MM.1S (cell line): ENCODE measurements around the gene AGBL4.

Source experiments
- DNase-seq: peaks from one replicate; pipeline ENCODE4 v3.0.0-alpha.2; 2015
- H2AFZ ChIP-seq: fragments of 300-600 bp; sonication (generic); 2 replicates; pipeline ENCODE4 v1.6.0; 2016; ENCODE audit warnings: antibody characterized with exemption, low read length
- H3F3A ChIP-seq: fragments of 300-600 bp; sonication (generic); 2 replicates; pipeline ENCODE4 v1.6.1; 2016; ENCODE audit warnings: mild to moderate bottlenecking, antibody characterized with exemption, low read length, moderate library complexity, mixed read lengths; ENCODE audit not compliant: insufficient read depth
- H3K27ac ChIP-seq: fragments of 300-600 bp; sonication (generic); 2 replicates; pipeline ENCODE4 v1.5.1; 2016; ENCODE audit warnings: mild to moderate bottlenecking, low read length
- H3K27me3 ChIP-seq: fragments of 300-600 bp; sonication (generic); replicated peaks from 2 replicates; pipeline ENCODE4 v1.6.0; 2016; ENCODE audit warnings: low read length; ENCODE audit not compliant: insufficient read depth
- H3K36me3 ChIP-seq: fragments of 300-600 bp; sonication (generic); replicated peaks from 2 replicates; pipeline ENCODE4 v1.6.1; 2016; ENCODE audit warnings: mild to moderate bottlenecking, low read length, mixed read lengths; ENCODE audit not compliant: insufficient read depth
- H3K4me1 ChIP-seq: fragments of 300-600 bp; sonication (generic); 2 replicates; pipeline ENCODE4 v1.6.1; 2016; ENCODE audit warnings: low read length, mixed read lengths
- H3K4me2 ChIP-seq: fragments of 300-600 bp; sonication (generic); 2 replicates; pipeline ENCODE4 v1.6.0; 2016; ENCODE audit warnings: low read depth, low read length
- H3K4me3 ChIP-seq: fragments of 300-600 bp; sonication (generic); 2 replicates; pipeline ENCODE4 v1.5.1; 2016; ENCODE audit warnings: low read length, mixed read lengths
- H3K79me2 ChIP-seq: fragments of 300-600 bp; sonication (generic); 2 replicates; pipeline ENCODE4 v1.6.1; 2016; ENCODE audit warnings: mixed run types, low read length, mixed read lengths
- H3K9ac ChIP-seq: fragments of 300-600 bp; sonication (generic); 2 replicates; pipeline ENCODE4 v1.6.1; 2016; ENCODE audit warnings: low read length, mixed read lengths
- H3K9me2 ChIP-seq: fragments of 300-600 bp; sonication (generic); replicated peaks from 2 replicates; pipeline ENCODE4 v1.6.1; 2016; ENCODE audit warnings: mild to moderate bottlenecking, low read length, mixed read lengths; ENCODE audit not compliant: insufficient read depth
- H3K9me3 ChIP-seq: fragments of 300-600 bp; sonication (generic); replicated peaks from 2 replicates; pipeline ENCODE4 v1.6.1; 2016; ENCODE audit warnings: mild to moderate bottlenecking, low read length, mixed read lengths; ENCODE audit not compliant: insufficient read depth
- H4K20me1 ChIP-seq: fragments of 300-600 bp; sonication (generic); 2 replicates; pipeline ENCODE4 v1.6.1; 2016; ENCODE audit warnings: mild to moderate bottlenecking, low read length, moderate library complexity, mixed read lengths; ENCODE audit not compliant: insufficient read depth
- EZH2 ChIP-seq: fragments of 300-600 bp; sonication (generic); optimal IDR thresholded peaks from 2 replicates; pipeline ENCODE3; 2017; ENCODE audit warnings: low read depth, mild to moderate bottlenecking, antibody characterized with exemption, low read length, mixed read lengths
- EZH2phosphoT487 ChIP-seq: fragments of 300-600 bp; sonication (generic); IDR thresholded peaks from 2 replicates; pipeline ENCODE4 v1.6.1; 2018; ENCODE audit warnings: antibody characterized with exemption, low read length
- TF ChIP-seq, protein P1 (sequence below): fragments of 300-600 bp; sonication (generic); IDR thresholded peaks from 2 replicates; pipeline ENCODE4 v1.5.1; 2016; ENCODE audit warnings: antibody characterized with exemption, low read length, mixed read lengths

AGBL4 gene

DNA sequence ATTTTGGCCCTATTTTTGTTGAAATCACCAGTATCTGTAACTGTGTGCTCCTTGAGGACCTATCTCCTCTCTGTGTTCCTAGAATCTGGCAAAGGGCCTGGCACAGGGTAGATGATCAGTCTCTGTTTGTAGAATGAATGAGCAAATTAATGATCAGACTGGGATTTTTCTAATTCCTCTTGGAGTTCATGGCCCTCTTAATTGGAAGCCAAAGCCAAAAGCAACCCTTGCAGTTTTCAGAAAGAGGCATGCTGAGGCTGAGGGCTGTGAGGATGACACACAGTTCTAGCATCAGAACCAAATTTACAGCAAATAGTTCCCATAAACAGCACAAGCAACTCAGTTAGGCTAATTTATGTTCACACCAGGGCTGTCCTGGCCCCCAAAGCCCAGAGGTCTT is 1136.0 kb downstream of the AGBL4 start:
- Histone ChIP-seq H4K20me1 (no peaks in the 10 kb centered on the region), H3K79me2 (no peaks in the 10 kb centered on the region), H3K36me3 (no peaks in the 10 kb centered on the region), H3K9me2 (no peaks in the 10 kb centered on the region), H3K4me3 (no peak overlapping the region), H3K9ac (no peak overlapping the region), H3K27ac (no peak overlapping the region), H3F3A (no peaks in the 10 kb centered on the region), H3K4me1 (no peaks in the 10 kb centered on the region), H3K4me2 (no peak overlapping the region), H3K9me3 (no peaks in the 10 kb centered on the region), H3K27me3 (no peaks in the 10 kb centered on the region), H2AFZ (no peak overlapping the region)
- TF ChIP-seq, protein P1, sequence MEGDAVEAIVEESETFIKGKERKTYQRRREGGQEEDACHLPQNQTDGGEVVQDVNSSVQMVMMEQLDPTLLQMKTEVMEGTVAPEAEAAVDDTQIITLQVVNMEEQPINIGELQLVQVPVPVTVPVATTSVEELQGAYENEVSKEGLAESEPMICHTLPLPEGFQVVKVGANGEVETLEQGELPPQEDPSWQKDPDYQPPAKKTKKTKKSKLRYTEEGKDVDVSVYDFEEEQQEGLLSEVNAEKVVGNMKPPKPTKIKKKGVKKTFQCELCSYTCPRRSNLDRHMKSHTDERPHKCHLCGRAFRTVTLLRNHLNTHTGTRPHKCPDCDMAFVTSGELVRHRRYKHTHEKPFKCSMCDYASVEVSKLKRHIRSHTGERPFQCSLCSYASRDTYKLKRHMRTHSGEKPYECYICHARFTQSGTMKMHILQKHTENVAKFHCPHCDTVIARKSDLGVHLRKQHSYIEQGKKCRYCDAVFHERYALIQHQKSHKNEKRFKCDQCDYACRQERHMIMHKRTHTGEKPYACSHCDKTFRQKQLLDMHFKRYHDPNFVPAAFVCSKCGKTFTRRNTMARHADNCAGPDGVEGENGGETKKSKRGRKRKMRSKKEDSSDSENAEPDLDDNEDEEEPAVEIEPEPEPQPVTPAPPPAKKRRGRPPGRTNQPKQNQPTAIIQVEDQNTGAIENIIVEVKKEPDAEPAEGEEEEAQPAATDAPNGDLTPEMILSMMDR = no peak
- TF ChIP-seq EZH2phosphoT487 = no peak
- TF ChIP-seq EZH2 = no peak
- no peak for DNase-seq

DNA sequence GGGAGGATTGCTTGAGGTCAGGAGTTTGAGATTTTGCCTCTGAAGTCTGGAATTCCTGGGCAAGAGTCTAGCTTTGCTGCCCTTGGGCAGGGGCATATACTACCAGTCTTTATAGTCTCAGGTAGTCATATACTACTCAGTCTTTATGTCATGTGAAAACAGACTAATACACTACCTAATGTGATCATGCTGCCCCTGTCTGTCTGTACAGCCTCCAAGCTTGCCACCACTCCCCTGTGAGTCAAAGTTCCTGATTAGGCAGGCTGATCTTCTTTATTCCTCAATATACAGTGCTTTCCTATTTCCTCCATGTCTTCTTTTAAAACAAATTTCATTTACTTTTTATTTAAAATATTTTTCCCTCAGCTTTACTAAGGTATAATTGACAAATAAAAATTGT is 1141.7 kb downstream of the AGBL4 start:
- no peak for DNase-seq
- no peak for TF ChIP-seq EZH2
- no peak for TF ChIP-seq EZH2phosphoT487
- TF ChIP-seq, protein P1 = no peak
- no peak overlapping the region for H3K27ac ChIP-seq
- no peak overlapping the region for H3K4me3 ChIP-seq
- H3K4me1 ChIP-seq = no peaks in the 10 kb centered on the region
- H4K20me1 ChIP-seq = no peaks in the 10 kb centered on the region
- H3K9ac ChIP-seq = no peak overlapping the region
- no peaks in the 10 kb centered on the region for H3K36me3 ChIP-seq
- no peak overlapping the region for H3K4me2 ChIP-seq
- no peaks in the 10 kb centered on the region for H3K9me3 ChIP-seq
- H2AFZ ChIP-seq = no peak overlapping the region
- no peaks in the 10 kb centered on the region for H3K79me2 ChIP-seq
- H3K9me2 ChIP-seq = no peaks in the 10 kb centered on the region
- H3K27me3 ChIP-seq = no peaks in the 10 kb centered on the region
- H3F3A ChIP-seq = no peaks in the 10 kb centered on the region

DNA sequence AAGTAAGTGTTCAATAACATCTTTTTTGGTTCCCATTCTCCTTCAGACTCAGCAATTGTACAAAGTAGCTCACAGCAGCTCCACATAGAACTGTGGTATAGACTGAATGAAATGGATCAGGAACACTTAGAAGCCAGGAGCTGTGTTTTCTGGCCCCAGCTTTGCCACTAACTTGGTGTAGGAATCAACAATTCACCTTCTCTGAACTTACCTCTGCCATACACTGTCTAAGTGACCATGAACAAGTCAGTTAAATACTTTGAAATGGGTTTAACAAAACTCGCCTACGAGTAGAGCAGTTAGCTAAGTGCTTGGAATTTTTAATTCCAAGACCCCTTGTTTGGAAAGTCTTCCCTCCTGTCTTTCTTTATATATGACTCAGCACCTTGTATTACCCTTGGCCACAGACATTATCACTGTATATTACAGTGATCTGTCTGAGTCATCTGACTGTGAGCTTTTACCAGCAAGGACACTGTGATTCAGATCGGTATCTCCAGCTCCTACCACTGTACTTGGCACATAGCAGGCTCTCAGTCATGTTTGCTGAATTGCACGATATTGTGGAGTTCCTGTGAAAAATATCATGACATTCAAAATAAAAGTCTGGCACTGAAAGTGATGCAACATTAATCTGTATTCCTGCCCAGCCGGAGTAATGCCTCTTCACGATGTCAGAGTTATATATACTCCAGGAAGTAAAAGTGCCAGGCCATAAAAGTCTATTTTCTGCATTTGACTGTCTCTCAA is 1145.4 kb downstream of the AGBL4 start:
- no peaks in the 10 kb centered on the region for H3K27me3 ChIP-seq
- no peaks in the 10 kb centered on the region for H3K4me1 ChIP-seq
- H3K9me2 ChIP-seq = no peaks in the 10 kb centered on the region
- no peak overlapping the region for H3K27ac ChIP-seq
- no peak overlapping the region for H3K4me3 ChIP-seq
- no peaks in the 10 kb centered on the region for H4K20me1 ChIP-seq
- DNase-seq = no peak
- no peak overlapping the region for H3K4me2 ChIP-seq
- H3K9ac ChIP-seq = no peak overlapping the region
- H3K79me2 ChIP-seq = no peaks in the 10 kb centered on the region
- TF ChIP-seq, protein P1 = no peak
- TF ChIP-seq EZH2phosphoT487 (no peak), EZH2 (no peak)
- H2AFZ ChIP-seq = no peak overlapping the region
- no peaks in the 10 kb centered on the region for H3K36me3 ChIP-seq
- H3K9me3 ChIP-seq = no peaks in the 10 kb centered on the region
- H3F3A ChIP-seq = no peaks in the 10 kb centered on the region
